ENCODE data around the gene SMARCB1. TPM values are rescaled to one million over a fixed set of nuclear protein-coding genes. Genes with fewer than 3 reads are reported as not detected.

Gene SMARCB1
- total RNA-seq, 1 experiment from 2014 or later: 88.2 TPM

- no TSS peak for BruUV-seq (replicated peaks)
- Mint-ChIP-seq H3K4me1 (ENCODE audit: low read depth, unreplicated experiment) (no peaks in the 10 kb centered on the region), H3K9me3 (ENCODE audit: low read depth, unreplicated experiment) (no peaks in the 10 kb centered on the region), H3K36me3 (ENCODE audit: insufficient read depth, unreplicated experiment) (peaks cover 9% of the 10 kb centered on the region), H3K4me3 (ENCODE audit: low read depth, unreplicated experiment) (no peak overlapping the region), H3K27ac (ENCODE audit: unreplicated experiment) (no peak overlapping the region), H3K27me3 (ENCODE audit: unreplicated experiment) (no peaks in the 10 kb centered on the region)
- intact Hi-C loops (cut with micrococcal nuclease; ENCODE audit: unreplicated experiment): loop anchor here (10.0 kb wide), 1 partner anchor 45 kb away; the partner anchor contains the start of gene SMARCB1
- DNase-seq: no peak
- no peak for TF ChIP-seq CTCF (IDR thresholded peaks at IDR 0.05; ENCODE audit: unreplicated experiment)
- CTCF ChIA-PET: no interaction called here
Observed at GRCh38 chr22:23829845-23830372, 43.1 kb downstream of the SMARCB1 start.

- Mint-ChIP-seq H3K4me1 (ENCODE audit: low read depth, unreplicated experiment) (no peaks in the 10 kb centered on the region), H3K4me3 (ENCODE audit: low read depth, unreplicated experiment) (no peak overlapping the region), H3K36me3 (ENCODE audit: insufficient read depth, unreplicated experiment) (peaks cover 19% of the 10 kb centered on the region), H3K27ac (ENCODE audit: unreplicated experiment) (no peak overlapping the region), H3K9me3 (ENCODE audit: low read depth, unreplicated experiment) (no peaks in the 10 kb centered on the region), H3K27me3 (ENCODE audit: unreplicated experiment) (no peaks in the 10 kb centered on the region)
- CTCF ChIA-PET: interaction anchor here (0.7 kb wide), 1 partner anchor 10 kb away, joined by 3 read pairs; no protein-coding TSS in a partner anchor
- no peak for TF ChIP-seq CTCF (IDR thresholded peaks at IDR 0.05; ENCODE audit: unreplicated experiment)
- intact Hi-C loops (cut with micrococcal nuclease; ENCODE audit: unreplicated experiment): loop anchor here (10.0 kb wide), 1 partner anchor 46 kb away; the partner anchor contains the start of gene SMARCB1
- no peak for DNase-seq
- no TSS peak for BruUV-seq (replicated peaks)
Observed at GRCh38 chr22:23831261-23831660, 44.5 kb downstream of the SMARCB1 start.

DNA sequence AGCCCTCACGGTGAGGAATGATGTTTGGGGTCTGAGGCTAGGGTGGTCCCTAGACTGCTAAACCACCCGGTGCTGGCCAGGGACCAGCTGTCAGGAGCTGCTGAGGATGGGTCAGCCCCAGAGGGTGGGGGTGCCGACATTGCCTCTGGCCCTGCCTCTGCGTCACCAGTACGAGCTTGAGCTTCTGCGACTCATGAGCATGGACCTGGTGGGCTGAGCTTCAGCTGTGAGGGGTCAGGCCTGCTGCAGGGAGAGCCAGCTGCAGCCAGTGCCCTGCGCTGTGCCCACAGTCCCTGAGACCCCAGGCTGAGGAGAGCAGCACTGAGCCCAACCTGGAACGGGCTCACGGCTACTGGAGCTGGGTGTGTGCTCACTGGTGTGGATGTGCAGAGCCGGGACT, 45.0 kb downstream of the SMARCB1 start:
- no peak overlapping the region for H3K27ac Mint-ChIP-seq (ENCODE audit: unreplicated experiment)

DNA sequence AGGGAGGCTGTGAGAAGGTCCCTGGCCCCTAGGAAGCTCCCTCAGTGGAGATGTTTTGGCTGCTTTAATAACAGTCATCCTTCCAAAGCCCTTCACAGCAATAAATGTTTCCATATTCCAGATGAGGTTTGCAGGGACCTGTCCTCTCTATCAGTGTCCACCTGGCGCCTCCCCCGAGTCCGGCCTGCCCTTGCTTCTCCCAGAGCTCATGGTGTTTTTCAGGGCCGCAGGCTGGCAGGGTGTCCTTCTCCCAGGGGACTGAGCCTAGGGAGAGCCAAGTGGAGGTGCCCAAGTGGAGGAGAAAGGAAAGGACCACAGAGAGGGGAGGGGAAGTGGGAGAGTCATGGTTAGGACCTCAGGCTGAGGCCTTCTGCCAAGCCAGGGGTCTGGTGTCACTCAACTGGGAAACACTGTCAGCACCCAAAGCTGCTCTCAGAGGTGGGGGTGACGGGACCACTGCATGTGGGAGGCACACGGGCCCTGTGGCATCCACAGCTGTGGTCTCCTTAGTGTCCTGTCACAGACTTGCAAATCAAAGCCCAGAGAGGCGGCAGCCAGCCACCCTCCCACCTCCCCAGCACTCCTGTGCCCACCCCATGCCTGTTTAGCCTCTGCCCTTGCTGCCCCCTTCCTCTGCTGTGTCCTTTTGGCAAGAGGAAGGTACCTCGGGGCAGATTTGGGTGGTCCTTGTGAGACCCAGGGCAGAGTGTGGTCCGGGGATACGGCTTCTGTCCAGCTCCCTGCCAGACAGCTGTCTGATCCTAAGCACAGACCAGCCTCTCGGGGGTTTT, 45.7 kb downstream of the SMARCB1 start:
- CTCF ChIA-PET: interaction anchor here (0.5 kb wide), 1 partner anchor 34 kb away, joined by 3 read pairs; no protein-coding TSS in a partner anchor
- Mint-ChIP-seq H3K4me1 (ENCODE audit: low read depth, unreplicated experiment) (no peaks in the 10 kb centered on the region), H3K27ac (ENCODE audit: unreplicated experiment) (no peak overlapping the region), H3K36me3 (ENCODE audit: insufficient read depth, unreplicated experiment) (peaks cover 30% of the 10 kb centered on the region), H3K9me3 (ENCODE audit: low read depth, unreplicated experiment) (no peaks in the 10 kb centered on the region), H3K27me3 (ENCODE audit: unreplicated experiment) (no peaks in the 10 kb centered on the region), H3K4me3 (ENCODE audit: low read depth, unreplicated experiment) (no peak overlapping the region)
- TF ChIP-seq CTCF (IDR thresholded peaks at IDR 0.05; ENCODE audit: unreplicated experiment): no peak
- BruUV-seq (replicated peaks): no TSS peak
- intact Hi-C loops (cut with micrococcal nuclease; ENCODE audit: unreplicated experiment): loop anchor here (10.0 kb wide), 1 partner anchor 48 kb away; the partner anchor contains the start of gene SMARCB1
- no peak for DNase-seq

More for the DNA sequence above, 45.0 kb downstream of the SMARCB1 start:
- no peak for TF ChIP-seq CTCF (IDR thresholded peaks at IDR 0.05; ENCODE audit: unreplicated experiment)
- H3K4me1 Mint-ChIP-seq (ENCODE audit: low read depth, unreplicated experiment): no peaks in the 10 kb centered on the region
- intact Hi-C loops (cut with micrococcal nuclease; ENCODE audit: unreplicated experiment): loop anchor here (10.0 kb wide), 1 partner anchor 47 kb away; the partner anchor contains the start of gene SMARCB1
- no TSS peak for BruUV-seq (replicated peaks)
- H3K9me3 Mint-ChIP-seq (ENCODE audit: low read depth, unreplicated experiment): no peaks in the 10 kb centered on the region
- no peaks in the 10 kb centered on the region for H3K27me3 Mint-ChIP-seq (ENCODE audit: unreplicated experiment)
- CTCF ChIA-PET: no interaction called here
- H3K4me3 Mint-ChIP-seq (ENCODE audit: low read depth, unreplicated experiment): no peak overlapping the region
- DNase-seq: no peak
- peaks cover 24% of the 10 kb centered on the region for H3K36me3 Mint-ChIP-seq (ENCODE audit: insufficient read depth, unreplicated experiment)
